HepG2 (cell line): Measurements from ENCODE around the gene CCDC148. TPM values are rescaled to one million over a fixed set of nuclear protein-coding genes. Genes with fewer than 3 reads are reported as not detected.

Source experiments
- ATAC-seq: fragments of 200-7000 bp; cut with Tn5 transposase; 3 replicates; pipeline ENCODE4 v1.9.1; 2020; ENCODE audit warnings: mild to moderate bottlenecking, moderate library complexity
- BruUV-seq: library from RNA; stranded (reverse); fragments of 400-500 nt; replicated peaks from 2 replicates; lab custom pipeline; 2021; lab: Mats Ljungman, UMichigan
- CTCF ChIA-PET: fragments of 300-600 bp; formaldehyde crosslinking; extraction: SDS; loops from one replicate; lab custom pipeline; 2021; ENCODE audit warnings: low total read pairs, inconsistent platforms, low intra/inter-chr PET ratio; lab: Yijun Ruan, JAX
- POLR2A ChIA-PET: fragments of 350-600 bp; sonication (Branson Sonifier 250); formaldehyde crosslinking; loops from one replicate; lab custom pipeline; 2020; ENCODE audit warnings: antibody characterized with exemption, inconsistent platforms; lab: Yijun Ruan, JAX
- DNase-seq: peaks from one replicate; pipeline ENCODE4 v3.0.0-alpha.2; 2015; ENCODE audit warnings: low spot score
- FAIRE-seq: peaks from 3 replicates; lab custom pipeline; 2011; peaks lifted over from hg19 to GRCh38; lab: Jason Lieb, UNC
- H2AFZ ChIP-seq: one replicate; pipeline ENCODE4 v1.6.1; 2011; ENCODE audit warnings: low read length, inconsistent platforms
- H3K27ac ChIP-seq: fragments of 300-600 bp; 3 replicates; pipeline ENCODE4 v1.8.0; 2011; ENCODE audit warnings: mixed run types, mild to moderate bottlenecking, mixed read lengths, low read length, inconsistent platforms; ENCODE audit not compliant: insufficient read depth; ENCODE audit errors: extremely low read length
- H3K27me3 ChIP-seq, 2 experiments: fragments of 200-600 bp in 1 of 2; 2 replicates in 1 of 2; 3 replicates in 1 of 2; pipeline versions ENCODE4 v1.6.0 to v1.8.0; 2011; ENCODE audit warnings: low read length in 2 of 2, mild to moderate bottlenecking in 2 of 2, moderate library complexity in 2 of 2, inconsistent platforms in 1 of 2; ENCODE audit not compliant: insufficient read depth in 2 of 2, control insufficient read depth in 1 of 2
- H3K36me3 ChIP-seq, 2 experiments: fragments of 200-600 bp in 1 of 2; replicated peaks in 1 of 2; 2 replicates in 1 of 2; 3 replicates in 1 of 2; pipeline versions ENCODE4 v1.5.1 to v1.8.0; 2011; ENCODE audit warnings: low read length in 2 of 2, inconsistent platforms in 1 of 2; ENCODE audit not compliant: insufficient read depth in 2 of 2, control insufficient read depth in 1 of 2
- H3K4me1 ChIP-seq: 2 replicates; pipeline ENCODE4 v1.5.1; 2012; ENCODE audit warnings: low read length, inconsistent platforms; ENCODE audit not compliant: insufficient read depth
- H3K4me2 ChIP-seq: 2 replicates; pipeline ENCODE4 v1.6.0; 2011; ENCODE audit warnings: low read depth, low read length, inconsistent platforms
- H3K4me3 ChIP-seq, 3 experiments: fragments of 200-600 bp in 1 of 3; sonication (generic), shearing (Covaris generic) in 1 of 3; replicated peaks in 1 of 3; 2 replicates each; pipeline ENCODE4 v1.5.1; 2011 to 2016; ENCODE audit warnings: low read length in 3 of 3, inconsistent platforms in 2 of 3, low read depth in 2 of 3, mild to moderate bottlenecking in 2 of 3, control low read depth in 1 of 3, mixed read lengths in 1 of 3; ENCODE audit not compliant: insufficient read depth in 1 of 3
- H3K79me2 ChIP-seq: one replicate; pipeline ENCODE4 v1.6.1; 2011; ENCODE audit warnings: low read length, inconsistent platforms; ENCODE audit not compliant: insufficient read depth
- H3K9ac ChIP-seq: 2 replicates; pipeline ENCODE4 v1.6.0; 2011; ENCODE audit warnings: mild to moderate bottlenecking, low read depth, low read length, inconsistent platforms; ENCODE audit not compliant: insufficient read depth
- H3K9me3 ChIP-seq: 2 replicates; pipeline ENCODE4 v1.5.1; 2012; ENCODE audit warnings: mild to moderate bottlenecking, low read length
- H4K20me1 ChIP-seq: 2 replicates; pipeline ENCODE4 v1.6.0; 2011; ENCODE audit warnings: inconsistent platforms, mild to moderate bottlenecking, low read length, moderate library complexity; ENCODE audit not compliant: insufficient read depth
- FOSL2 ChIP-seq: sonication (generic); formaldehyde crosslinking; IDR thresholded peaks from 2 replicates; pipeline ENCODE4 v1.4.0; 2020; ENCODE audit warnings: missing genetic modification reagents
- KLF6 ChIP-seq: IDR thresholded peaks from 2 replicates; pipeline ENCODE4 v1.8.0; 2016; ENCODE audit warnings: missing biosample characterization, missing genetic modification reagents
- MAFF ChIP-seq: IDR thresholded peaks from 2 replicates; pipeline ENCODE4 v1.6.1; 2011; ENCODE audit warnings: low read depth, low read length, improper control_type of control experiment
- MEIS1 ChIP-seq: sonication (generic); formaldehyde crosslinking; IDR thresholded peaks from 2 replicates; pipeline ENCODE4 v1.9.0; 2021; ENCODE audit warnings: mild to moderate bottlenecking, missing genetic modification reagents, moderate library complexity, borderline replicate concordance
- NFE2L2 ChIP-seq: fragments of 150-350 bp; IDR thresholded peaks from 2 replicates; pipeline ENCODE4 v1.6.1; 2014; ENCODE audit warnings: low read length
- ZFP36L1 ChIP-seq: sonication (generic); formaldehyde crosslinking; IDR thresholded peaks from 2 replicates; pipeline ENCODE4 v1.8.0; 2022; ENCODE audit warnings: mild to moderate bottlenecking, missing genetic modification reagents, moderate library complexity
- ZNF563 ChIP-seq: sonication (generic); formaldehyde crosslinking; IDR thresholded peaks from 2 replicates; pipeline ENCODE4 v1.8.0; 2022; ENCODE audit warnings: mild to moderate bottlenecking, moderate library complexity, missing genetic modification reagents
- ZNF644 ChIP-seq: IDR thresholded peaks from 2 replicates; pipeline ENCODE4 v1.6.1; 2016; ENCODE audit warnings: low read depth
- WGBS: methylation state at CpG from one replicate; pipeline ENCODE4 v1.1.6; 2017; ENCODE audit warnings: low lambda C conversion rate; 5-methylcytosine and 5-hydroxymethylcytosine counted together
- in situ Hi-C: cut with HindIII; loops from 2 replicates; pipeline ENCODE4 v1.10.0; 2017; ENCODE audit warnings: low pct_unique_long_range_greater_than_20kb; ENCODE audit not compliant: extremely low pct_ligation_motif_present
- intact Hi-C: fragments of 100-400 bp; cut with micrococcal nuclease; formaldehyde crosslinking; loops from one replicate; pipeline ENCODE4 v1.10.0; 2022; ENCODE audit not compliant: unreplicated experiment
- polyA plus RNA-seq, 8 experiments: library from polyadenylated mRNA; depleted of rRNA in 3 of 8; stranded (reverse) in 7 of 8; unstranded in 1 of 8; fragments of >200 nt; fragmentation: Illumina TruSeq in 4 of 8; extraction: Trizol in 4 of 8; gene quantifications; 2 replicates each; pipeline versions ENCODE4 v1.2.1 to v1.2.3, GENCODE V29; 2011 to 2016; ENCODE audit warnings: low read depth in 4 of 8, missing spikeins in 1 of 8, mixed read lengths in 1 of 8; ENCODE audit not compliant: insufficient read depth in 1 of 8
- total RNA-seq, 5 experiments: library from RNA; depleted of rRNA; stranded (reverse); fragments of >200 nt; fragmentation: Illumina TruSeq; extraction: Trizol; gene quantifications; 2 replicates each; pipeline ENCODE4 v1.2.3, GENCODE V29; 2016; ENCODE audit warnings: low read depth in 1 of 5

CCDC148 gene
- total and polyA plus RNA-seq, 2 of the 13 experiments (the other 11 are each of a cell fraction or from before 2014, with no cell fraction given), result 0.30 to 0.49 TPM

DNA sequence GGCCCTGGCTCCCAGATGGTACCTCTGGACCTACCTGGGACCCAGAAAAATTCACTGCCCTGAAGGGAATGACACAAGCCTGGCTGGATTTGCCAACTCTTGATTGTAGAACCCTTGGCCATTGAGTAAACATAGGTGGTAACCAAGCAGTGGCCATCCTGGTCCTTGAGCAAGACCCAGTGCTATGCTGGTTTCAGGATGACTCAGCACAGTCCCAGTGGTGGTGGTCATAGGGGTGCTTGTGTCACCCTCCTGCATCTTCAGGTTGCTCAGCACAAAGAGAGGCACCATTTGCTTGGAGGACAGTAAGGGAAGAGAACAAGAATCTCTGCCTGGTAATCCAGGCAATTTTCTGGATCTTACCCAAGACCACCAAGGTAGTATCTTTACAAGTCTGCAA, 302.0 kb downstream of the CCDC148 start:
- intact Hi-C loops (no loop called here), in situ Hi-C loops (no loop called here)
- Histone ChIP-seq H3K27me3 (no peaks in the 10 kb centered on the region; a peak in 2 of 5 replicates), H3K9me3 (peaks cover 22% of the 10 kb centered on the region), H4K20me1 (no peaks in the 10 kb centered on the region), H3K79me2 (no peaks in the 10 kb centered on the region), H2AFZ (no peak overlapping the region), H3K4me1 (no peaks in the 10 kb centered on the region), H3K9ac (no peak overlapping the region), H3K27ac (no peak overlapping the region), H3K4me3 (no peak overlapping the region), H3K4me2 (no peak overlapping the region), H3K36me3 (no peaks in the 10 kb centered on the region)
- POLR2A ChIA-PET, result no interaction called here
- BruUV-seq, result no TSS peak
- no peak for FAIRE-seq
- TF ChIP-seq KLF6 (CRISPR knock-in tag) (no peak), ZNF644 (CRISPR knock-in tag) (0 out of 2 replicates have a peak, but pooled peaks have one; percentile 26), ZFP36L1 (CRISPR knock-in tag) (no peak), NFE2L2 (peak; percentile 73), MAFF (0 out of 2 replicates have a peak, but pooled peaks have one; percentile 2), FOSL2 (CRISPR knock-in tag) (peak; percentile 70)
- no peak for ATAC-seq
- CTCF ChIA-PET, result no interaction called here
- DNase-seq, result no peak

DNA sequence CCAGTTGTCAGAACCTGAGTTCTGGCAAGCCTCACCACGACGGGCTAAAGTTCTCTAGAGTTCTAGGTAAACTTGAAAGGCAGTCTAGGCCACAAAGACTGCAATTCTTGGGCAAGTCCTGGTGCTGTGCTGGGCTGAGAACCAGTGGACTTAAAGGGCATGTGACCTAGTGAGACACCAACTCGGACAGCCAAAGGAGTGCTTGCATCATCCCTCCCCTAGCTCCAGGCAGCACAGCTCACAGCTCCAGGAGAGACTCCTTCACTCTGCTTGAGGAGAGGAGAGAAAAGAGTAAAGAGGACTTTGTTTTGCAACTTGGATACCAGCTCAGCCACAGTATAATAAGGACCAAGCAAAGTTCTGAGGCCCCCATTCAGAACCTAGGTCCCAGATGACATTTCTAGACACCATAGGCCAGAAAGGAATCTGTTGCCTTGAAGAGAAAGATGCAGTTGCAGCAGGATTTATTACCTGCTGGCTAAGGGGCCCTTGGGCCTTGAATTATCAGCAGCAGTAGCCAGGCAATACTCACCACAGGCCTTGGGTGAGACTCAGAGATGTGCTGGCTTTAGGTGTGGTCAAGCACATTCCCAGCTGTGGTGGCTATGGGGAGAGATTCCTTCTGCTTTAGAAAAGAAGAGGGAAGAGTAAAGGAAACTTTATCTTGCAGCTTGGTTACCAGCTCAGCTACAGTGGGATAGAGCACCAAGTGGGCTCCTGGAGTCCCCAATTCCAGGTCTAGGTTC, 303.1 kb downstream of the CCDC148 start:
- no TSS peak for BruUV-seq
- Histone ChIP-seq H3K79me2 (no peaks in the 10 kb centered on the region), H3K9me3 (peaks cover 22% of the 10 kb centered on the region), H3K36me3 (no peaks in the 10 kb centered on the region), H3K27me3 (no peaks in the 10 kb centered on the region; a peak in 2 of 5 replicates), H3K4me1 (no peaks in the 10 kb centered on the region), H3K27ac (no peak overlapping the region), H3K4me2 (no peak overlapping the region), H2AFZ (no peak overlapping the region), H3K9ac (no peak overlapping the region), H4K20me1 (no peaks in the 10 kb centered on the region), H3K4me3 (no peak overlapping the region)
- in situ Hi-C loops (no loop called here), intact Hi-C loops (no loop called here)
- TF ChIP-seq MEIS1 (CRISPR knock-in tag) (no peak), ZNF563 (CRISPR knock-in tag) (peak; percentile 99)
- ChIA-PET CTCF (no interaction called here), POLR2A (no interaction called here)
- ATAC-seq (no peak), FAIRE-seq (no peak), DNase-seq (no peak)
- 22% methylated on average over 3 of the region's 3 CpGs for WGBS
